Measurements from ENCODE around the gene NUP85.
"Not testable (repeated sequence)": the region's sequence is repeated elsewhere in the genome, so short reads cannot be mapped to it uniquely, and the experiment has no call there.

NUP85 gene

GRCh38 chr17:75199886-75200618 lies 5.4 kb upstream of the NUP85 start:
- no peak for DNase-seq (ENCODE audit: low spot score)

- DNase-seq (ENCODE audit: low spot score), result peak; percentile 22
These were observed 299 bp downstream of the NUP85 start for GRCh38 chr17:75205793-75206163.

- not testable (repeated sequence) for DNase-seq (ENCODE audit: low spot score)
These were observed 1.6 kb downstream of the NUP85 start for GRCh38 chr17:75207050-75207407.

- no peak for DNase-seq (ENCODE audit: low spot score)
These were observed 2.3 kb downstream of the NUP85 start for GRCh38 chr17:75207760-75208159.

- no peak for DNase-seq (ENCODE audit: low spot score)
These were observed 2.7 kb downstream of the NUP85 start for GRCh38 chr17:75208161-75208560.

- no peak for DNase-seq (ENCODE audit: low spot score)
These were observed 3.6 kb downstream of the NUP85 start for GRCh38 chr17:75209061-75209460.

GRCh38 chr17:75218131-75218530 lies 12.7 kb downstream of the NUP85 start:
- no peak for DNase-seq (ENCODE audit: low spot score)

GRCh38 chr17:75219815-75220214 lies 14.3 kb downstream of the NUP85 start:
- no peak for DNase-seq (ENCODE audit: low spot score)

- DNase-seq (ENCODE audit: low spot score), result no peak
These were observed 19.5 kb downstream of the NUP85 start for GRCh38 chr17:75225016-75225415.

GRCh38 chr17:75227729-75228128 lies 22.2 kb downstream of the NUP85 start:
- no peak for DNase-seq (ENCODE audit: low spot score)

GRCh38 chr17:75228305-75228704 lies 22.8 kb downstream of the NUP85 start:
- no peak for DNase-seq (ENCODE audit: low spot score)

- DNase-seq (ENCODE audit: low spot score), result no peak
These were observed 23.4 kb downstream of the NUP85 start for GRCh38 chr17:75228847-75229246.

- no peak for DNase-seq (ENCODE audit: low spot score)
These were observed 25.6 kb downstream of the NUP85 start for GRCh38 chr17:75231071-75231470.

- DNase-seq (ENCODE audit: low spot score), result no peak
These were observed 26.4 kb downstream of the NUP85 start for GRCh38 chr17:75231741-75232464.

GRCh38 chr17:75232786-75233185 lies 27.3 kb downstream of the NUP85 start:
- DNase-seq (ENCODE audit: low spot score), result no peak

- no peak for DNase-seq (ENCODE audit: low spot score)
These were observed 31.9 kb downstream of the NUP85 start for GRCh38 chr17:75237100-75238014.

- DNase-seq (ENCODE audit: low spot score), result no peak
These were observed 32.6 kb downstream of the NUP85 start for GRCh38 chr17:75238020-75238580.

- DNase-seq (ENCODE audit: low spot score), result peak; percentile 87
These were observed 33.3 kb downstream of the NUP85 start for GRCh38 chr17:75238684-75239191.

GRCh38 chr17:75239214-75239613 lies 33.7 kb downstream of the NUP85 start:
- DNase-seq (ENCODE audit: low spot score), result no peak

- no peak for DNase-seq (ENCODE audit: low spot score)
These were observed 34.4 kb downstream of the NUP85 start for GRCh38 chr17:75239778-75240393.

GRCh38 chr17:75240394-75241142 lies 35.1 kb downstream of the NUP85 start:
- DNase-seq (ENCODE audit: low spot score), result peak; percentile 71
